ENCODE results near the gene UTS2R.
"Not testable (repeated sequence)": the region's sequence is repeated elsewhere in the genome, so short reads cannot be mapped to it uniquely, and the experiment has no call there.

The UTS2R gene

GRCh38 chr17:82406131-82406671 lies 34.6 kb downstream of the UTS2R start:
- DNase-seq (ENCODE audit: low read depth in 2 of 2, low spot score in 1 of 2): no peak

GRCh38 chr17:82407255-82407654 lies 35.7 kb downstream of the UTS2R start:
- DNase-seq (ENCODE audit: low read depth in 2 of 2, low spot score in 1 of 2): no peak

- DNase-seq (ENCODE audit: low read depth in 2 of 2, low spot score in 1 of 2): no peak
These were observed 36.8 kb downstream of the UTS2R start for GRCh38 chr17:82408288-82408937.

- no peak for DNase-seq (ENCODE audit: low read depth in 2 of 2, low spot score in 1 of 2)
These were observed 37.4 kb downstream of the UTS2R start for GRCh38 chr17:82408938-82409318.

- DNase-seq (ENCODE audit: low read depth in 2 of 2, low spot score in 1 of 2): no peak
These were observed 38.6 kb downstream of the UTS2R start for GRCh38 chr17:82410014-82410716.

GRCh38 chr17:82411396-82412053 lies 40.0 kb downstream of the UTS2R start:
- DNase-seq (ENCODE audit: low read depth in 2 of 2, low spot score in 1 of 2): no peak

- not testable (repeated sequence) for DNase-seq (ENCODE audit: low read depth in 2 of 2, low spot score in 1 of 2)
These were observed 40.5 kb downstream of the UTS2R start for GRCh38 chr17:82412081-82412480.

- DNase-seq (ENCODE audit: low read depth in 2 of 2, low spot score in 1 of 2): no peak
These were observed 41.3 kb downstream of the UTS2R start for GRCh38 chr17:82412535-82413520.

- DNase-seq (ENCODE audit: low read depth in 2 of 2, low spot score in 1 of 2): peak; percentile 40 to 50
These were observed 43.1 kb downstream of the UTS2R start for GRCh38 chr17:82414548-82415281.

GRCh38 chr17:82415336-82415735 lies 43.8 kb downstream of the UTS2R start:
- DNase-seq (ENCODE audit: low read depth in 2 of 2, low spot score in 1 of 2): no peak

- DNase-seq (ENCODE audit: low read depth in 2 of 2, low spot score in 1 of 2): no peak
These were observed 44.2 kb downstream of the UTS2R start for GRCh38 chr17:82415786-82416185.

- DNase-seq (ENCODE audit: low read depth in 2 of 2, low spot score in 1 of 2): no peak
These were observed 44.7 kb downstream of the UTS2R start for GRCh38 chr17:82416264-82416663.

- DNase-seq (ENCODE audit: low read depth in 2 of 2, low spot score in 1 of 2): no peak
These were observed 45.2 kb downstream of the UTS2R start for GRCh38 chr17:82416771-82417170.

GRCh38 chr17:82418001-82418986 lies 46.7 kb downstream of the UTS2R start, which contains the start of the genes HEXD and OGFOD3:
TSS of gene HEXD (plus strand) at chr17:82418347. CDS start at chr17:82419800, 1,453 bp downstream.
TSS of gene OGFOD3 (minus strand) at chr17:82418586. CDS start at chr17:82418485, 101 bp downstream.
- DNase-seq (ENCODE audit: low read depth in 2 of 2, low spot score in 1 of 2): peak; percentile 44 to 67

- no peak for DNase-seq (ENCODE audit: low read depth in 2 of 2, low spot score in 1 of 2)
These were observed 48.0 kb downstream of the UTS2R start for GRCh38 chr17:82419540-82419939.

GRCh38 chr17:82424001-82424862 lies 52.7 kb downstream of the UTS2R start:
- peak in 1 of 2 donors; percentile 33 for DNase-seq (ENCODE audit: low read depth in 2 of 2, low spot score in 1 of 2)

GRCh38 chr17:82424863-82425159 lies 53.2 kb downstream of the UTS2R start:
- DNase-seq (ENCODE audit: low read depth in 2 of 2, low spot score in 1 of 2): no peak

Measured in stimulated activated CD8-positive, alpha-beta memory T cell treated with anti-CD3 and anti-CD28 coated beads, Interleukin-4, amount 100 ng/mL, for 4 hours (primary cell).